Naive thymus-derived CD8-positive, alpha-beta T cell (primary cell): ENCODE results near the gene CSF1. TPM values are rescaled to one million over a fixed set of nuclear protein-coding genes. Genes with fewer than 3 reads are reported as not detected.

Experiments used
- ATAC-seq, 2 donors: fragments of 150-1000 bp; cut with Tn5 transposase in 1 of 2; sonication (Bioruptor Pico), chemical (Tn5 transposase) in 1 of 2; 1 replicate in 1 of 2; 2 replicates in 1 of 2; pipeline ENCODE4 v1.10.0; 2021; ENCODE audit warnings: mild to moderate bottlenecking in 2 of 2, moderate library complexity in 2 of 2
- POLR2A ChIA-PET: fragments of 350-600 bp; sonication (Branson Sonifier 250); formaldehyde crosslinking; loops from one replicate; lab custom pipeline; 2021; ENCODE audit warnings: antibody characterized with exemption; lab: Charles Lee
- DNase-seq, 10 donors: peaks; one replicate each; pipeline versions ENCODE4 v3.0.0 to v3.0.0-alpha.2; 2020 to 2022
- H3K27ac Mint-ChIP-seq, 10 donors: one replicate each; pipeline ENCODE4 v1.8.0; 2020 to 2022; ENCODE audit warnings: mild to moderate bottlenecking in 10 of 10, mixed read lengths in 10 of 10, moderate library complexity in 4 of 10, inconsistent platforms in 1 of 10
- H3K27me3 Mint-ChIP-seq, 5 donors: one replicate each; pipeline ENCODE4 v1.8.0; 2021 to 2022; ENCODE audit warnings: mixed read lengths in 5 of 5
- H3K36me3 Mint-ChIP-seq, 3 donors: one replicate each; pipeline ENCODE4 v1.8.0; 2020 to 2022; ENCODE audit warnings: mixed read lengths in 3 of 3, mild to moderate bottlenecking in 2 of 3, inconsistent platforms in 1 of 3
- H3K4me1 Mint-ChIP-seq, 4 donors: one replicate each; pipeline ENCODE4 v1.8.0; 2021 to 2022; ENCODE audit warnings: mixed read lengths in 4 of 4
- H3K4me3 Mint-ChIP-seq, 10 donors: one replicate each; pipeline ENCODE4 v1.8.0; 2020 to 2022; ENCODE audit warnings: mild to moderate bottlenecking in 10 of 10, mixed read lengths in 10 of 10, moderate library complexity in 6 of 10, inconsistent platforms in 1 of 10
- H3K9me3 Mint-ChIP-seq, 9 donors: one replicate each; pipeline ENCODE4 v1.8.0; 2020 to 2022; ENCODE audit warnings: mixed read lengths in 9 of 9, mild to moderate bottlenecking in 3 of 9, inconsistent platforms in 1 of 9, moderate library complexity in 1 of 9
- polyA plus RNA-seq, 3 donors: library from polyadenylated mRNA; unstranded; fragments of 300-500 nt; fragmentation: Illumina TruSeq; gene quantifications; one replicate each; pipeline ENCODE4 v1.2.3, GENCODE V29; 2021
- total RNA-seq, 8 experiments: library from RNA in 2 of 8; stranded (reverse) in 2 of 8; gene quantifications; one replicate each; pipeline ENCODE4 v1.2.3 and lab custom pipeline; 2021 to 2026

CSF1 gene
- total and polyA plus RNA-seq, 5 experiments from 2014 or later: 0.27 to 1.6 (median 0.68) TPM

GRCh38 chr1:109907190-109907774 lies 3.4 kb upstream of the CSF1 start:
- Mint-ChIP-seq H3K4me3 (peak overlapping the region in 5 of 10 donors; percentile 24 to 52 (median 26)), H3K9me3 (no peaks in the 10 kb centered on the region), H3K36me3 (no peaks in the 10 kb centered on the region), H3K27me3 (peaks cover 0 to 13% (median 2%) of the 10 kb centered on the region in 5 donors), H3K4me1 (peaks cover 33 to 51% (median 46%) of the 10 kb centered on the region in 4 donors), H3K27ac (peak overlapping the region in 7 of 10 donors; percentile 28 to 97 (median 86))
- DNase-seq (no peak), ATAC-seq (no peak)
- POLR2A ChIA-PET: interaction anchor here (0.7 to 1.9 kb wide), 3 partner anchors 9 to 117 kb away, joined by 3 to 6 read pairs (median 4); no protein-coding TSS in a partner anchor

- DNase-seq: no peak
- no peaks in the 10 kb centered on the region for H3K36me3 Mint-ChIP-seq
- POLR2A ChIA-PET: no interaction called here
- no peak overlapping the region for H3K27ac Mint-ChIP-seq
- H3K9me3 Mint-ChIP-seq: no peaks in the 10 kb centered on the region
- peaks cover 33 to 64% (median 54%) of the 10 kb centered on the region in 4 donors for H3K4me1 Mint-ChIP-seq
- ATAC-seq: no peak
- peaks cover 0 to 14% (median 2%) of the 10 kb centered on the region in 5 donors for H3K27me3 Mint-ChIP-seq
- H3K4me3 Mint-ChIP-seq: peak overlapping the region in 5 of 10 donors; percentile 12 to 92 (median 86)
Measured at GRCh38 chr1:109908836-109909235, 1.8 kb upstream of the CSF1 start.

- ATAC-seq (no peak), DNase-seq (no peak)
- peak overlapping the region in 8 of 10 donors; percentile 46 to 88 (median 81) for H3K27ac Mint-ChIP-seq
- no peaks in the 10 kb centered on the region for H3K36me3 Mint-ChIP-seq
- peak overlapping the region; percentile 83 to 92 (median 89) for H3K4me3 Mint-ChIP-seq
- peaks cover 0 to 15% (median 2%) of the 10 kb centered on the region in 5 donors for H3K27me3 Mint-ChIP-seq
- H3K9me3 Mint-ChIP-seq: no peaks in the 10 kb centered on the region
- H3K4me1 Mint-ChIP-seq: peaks cover 35 to 66% (median 55%) of the 10 kb centered on the region in 4 donors
- POLR2A ChIA-PET: no interaction called here
Measured at GRCh38 chr1:109909561-109909960, 1.1 kb upstream of the CSF1 start.

- peak overlapping the region; percentile 50 to 88 (median 79) for H3K27ac Mint-ChIP-seq
- peaks cover 0 to under 1% (median 0%) of the 10 kb centered on the region in 3 donors for H3K36me3 Mint-ChIP-seq
- H3K4me3 Mint-ChIP-seq: peak overlapping the region; percentile 83 to 93 (median 89)
- ATAC-seq (peak; percentile 11 to 21), DNase-seq (peak in 2 of 10 donors; percentile 13 to 23)
- H3K9me3 Mint-ChIP-seq: no peaks in the 10 kb centered on the region
- peaks cover 31 to 56% (median 46%) of the 10 kb centered on the region in 4 donors for H3K4me1 Mint-ChIP-seq
- H3K27me3 Mint-ChIP-seq: peaks cover 0 to 15% (median 2%) of the 10 kb centered on the region in 5 donors
- POLR2A ChIA-PET: no interaction called here
Measured at GRCh38 chr1:109910963-109911798, 532 bp downstream of the CSF1 start.

GRCh38 chr1:109912214-109912861 lies 1.7 kb downstream of the CSF1 start:
- Mint-ChIP-seq H3K27ac (peak overlapping the region; percentile 26 to 85 (median 70)), H3K27me3 (peaks cover 0 to 13% (median 2%) of the 10 kb centered on the region in 5 donors), H3K36me3 (peaks cover 0 to 2% (median 0%) of the 10 kb centered on the region in 3 donors), H3K4me1 (peaks cover 25 to 45% (median 35%) of the 10 kb centered on the region in 4 donors), H3K9me3 (no peaks in the 10 kb centered on the region), H3K4me3 (peak overlapping the region; percentile 55 to 93 (median 80))
- no peak for ATAC-seq
- POLR2A ChIA-PET: interaction anchor here (0.6 kb wide), 1 partner anchor 39 kb away, joined by 3 read pairs; no protein-coding TSS in a partner anchor
- DNase-seq: no peak

GRCh38 chr1:109912873-109913272 lies 2.2 kb downstream of the CSF1 start:
- Mint-ChIP-seq H3K9me3 (no peaks in the 10 kb centered on the region), H3K27ac (peak overlapping the region in 5 of 10 donors; percentile 22 to 85 (median 63)), H3K36me3 (peaks cover 0 to 4% (median 0%) of the 10 kb centered on the region in 3 donors), H3K4me3 (peak overlapping the region in 8 of 10 donors; percentile 7 to 85 (median 43)), H3K4me1 (peaks cover 21 to 40% (median 30%) of the 10 kb centered on the region in 4 donors), H3K27me3 (peaks cover 0 to 13% (median 2%) of the 10 kb centered on the region in 5 donors)
- POLR2A ChIA-PET: no interaction called here
- ATAC-seq (no peak), DNase-seq (no peak)

GRCh38 chr1:109913360-109913879 lies 2.8 kb downstream of the CSF1 start:
- H3K4me1 Mint-ChIP-seq: peaks cover 20 to 36% (median 29%) of the 10 kb centered on the region in 4 donors
- peaks cover 0 to 13% (median 2%) of the 10 kb centered on the region in 5 donors for H3K27me3 Mint-ChIP-seq
- H3K9me3 Mint-ChIP-seq: no peaks in the 10 kb centered on the region
- peaks cover 0 to 5% (median 0%) of the 10 kb centered on the region in 3 donors for H3K36me3 Mint-ChIP-seq
- POLR2A ChIA-PET: no interaction called here
- H3K4me3 Mint-ChIP-seq: peak overlapping the region in 1 of 10 donors; percentile 65
- ATAC-seq: no peak
- H3K27ac Mint-ChIP-seq: peak overlapping the region in 4 of 10 donors; percentile 18 to 85 (median 61)
- DNase-seq: no peak

GRCh38 chr1:109914587-109915240 lies 4.1 kb downstream of the CSF1 start:
- H3K4me1 Mint-ChIP-seq: peaks cover 21 to 32% (median 27%) of the 10 kb centered on the region in 4 donors
- H3K27me3 Mint-ChIP-seq: peaks cover 0 to 13% (median 2%) of the 10 kb centered on the region in 5 donors
- no peak overlapping the region for H3K4me3 Mint-ChIP-seq
- no peak for ATAC-seq
- POLR2A ChIA-PET: no interaction called here
- DNase-seq: no peak
- peaks cover 0 to 6% (median 0%) of the 10 kb centered on the region in 3 donors for H3K36me3 Mint-ChIP-seq
- H3K9me3 Mint-ChIP-seq: no peaks in the 10 kb centered on the region
- no peak overlapping the region for H3K27ac Mint-ChIP-seq

GRCh38 chr1:109917051-109917767 lies 6.6 kb downstream of the CSF1 start:
- POLR2A ChIA-PET: no interaction called here
- Mint-ChIP-seq H3K4me3 (no peak overlapping the region), H3K27ac (peak overlapping the region in 1 of 10 donors; percentile 4), H3K9me3 (no peaks in the 10 kb centered on the region), H3K4me1 (peaks cover 7 to 16% (median 14%) of the 10 kb centered on the region in 4 donors), H3K27me3 (peaks cover 0 to 6% (median 0%) of the 10 kb centered on the region in 5 donors), H3K36me3 (peaks cover 0 to 12% (median 2%) of the 10 kb centered on the region in 3 donors)
- DNase-seq: no peak
- no peak for ATAC-seq

GRCh38 chr1:109917768-109918606 lies 7.3 kb downstream of the CSF1 start:
- ATAC-seq (no peak), DNase-seq (no peak)
- H3K27me3 Mint-ChIP-seq: peaks cover 0 to 4% (median 0%) of the 10 kb centered on the region in 5 donors
- peaks cover 0 to 12% (median 2%) of the 10 kb centered on the region in 3 donors for H3K36me3 Mint-ChIP-seq
- POLR2A ChIA-PET: no interaction called here
- no peak overlapping the region for H3K27ac Mint-ChIP-seq
- H3K9me3 Mint-ChIP-seq: no peaks in the 10 kb centered on the region
- H3K4me3 Mint-ChIP-seq: no peak overlapping the region
- peaks cover 2 to 13% (median 7%) of the 10 kb centered on the region in 4 donors for H3K4me1 Mint-ChIP-seq
